Naive thymus-derived CD8-positive, alpha-beta T cell (primary cell): ENCODE measurements around the gene CUEDC2. TPM values are rescaled to one million over a fixed set of nuclear protein-coding genes. Genes with fewer than 3 reads are reported as not detected.

Experiments
- ATAC-seq, 2 donors: fragments of 150-1000 bp; cut with Tn5 transposase in 1 of 2; sonication (Bioruptor Pico), chemical (Tn5 transposase) in 1 of 2; 1 replicate in 1 of 2; 2 replicates in 1 of 2; pipeline ENCODE4 v1.10.0; 2021; ENCODE audit warnings: mild to moderate bottlenecking in 2 of 2, moderate library complexity in 2 of 2
- POLR2A ChIA-PET: fragments of 350-600 bp; sonication (Branson Sonifier 250); formaldehyde crosslinking; loops from one replicate; lab custom pipeline; 2021; ENCODE audit warnings: antibody characterized with exemption; lab: Charles Lee
- DNase-seq, 10 donors: peaks; one replicate each; pipeline versions ENCODE4 v3.0.0 to v3.0.0-alpha.2; 2020 to 2022
- H3K27ac Mint-ChIP-seq, 10 donors: one replicate each; pipeline ENCODE4 v1.8.0; 2020 to 2022; ENCODE audit warnings: mild to moderate bottlenecking in 10 of 10, mixed read lengths in 10 of 10, moderate library complexity in 4 of 10, inconsistent platforms in 1 of 10
- H3K27me3 Mint-ChIP-seq, 5 donors: one replicate each; pipeline ENCODE4 v1.8.0; 2021 to 2022; ENCODE audit warnings: mixed read lengths in 5 of 5
- H3K36me3 Mint-ChIP-seq, 3 donors: one replicate each; pipeline ENCODE4 v1.8.0; 2020 to 2022; ENCODE audit warnings: mixed read lengths in 3 of 3, mild to moderate bottlenecking in 2 of 3, inconsistent platforms in 1 of 3
- H3K4me1 Mint-ChIP-seq, 4 donors: one replicate each; pipeline ENCODE4 v1.8.0; 2021 to 2022; ENCODE audit warnings: mixed read lengths in 4 of 4
- H3K4me3 Mint-ChIP-seq, 10 donors: one replicate each; pipeline ENCODE4 v1.8.0; 2020 to 2022; ENCODE audit warnings: mild to moderate bottlenecking in 10 of 10, mixed read lengths in 10 of 10, moderate library complexity in 6 of 10, inconsistent platforms in 1 of 10
- H3K9me3 Mint-ChIP-seq, 9 donors: one replicate each; pipeline ENCODE4 v1.8.0; 2020 to 2022; ENCODE audit warnings: mixed read lengths in 9 of 9, mild to moderate bottlenecking in 3 of 9, inconsistent platforms in 1 of 9, moderate library complexity in 1 of 9
- polyA plus RNA-seq, 3 donors: library from polyadenylated mRNA; unstranded; fragments of 300-500 nt; fragmentation: Illumina TruSeq; gene quantifications; one replicate each; pipeline ENCODE4 v1.2.3, GENCODE V29; 2021
- total RNA-seq, 8 experiments: library from RNA in 2 of 8; stranded (reverse) in 2 of 8; gene quantifications; one replicate each; pipeline ENCODE4 v1.2.3 and lab custom pipeline; 2021 to 2026

Gene CUEDC2
- total and polyA plus RNA-seq, 5 experiments from 2014 or later = 36.5 to 76.9 (median 60.6) TPM

GRCh38 chr10:102394079-102394800 is 38.1 kb downstream of the CUEDC2 start:
- Mint-ChIP-seq H3K27me3 (no peaks in the 10 kb centered on the region), H3K27ac (peak overlapping the region; percentile 92 to 100 (median 100)), H3K4me3 (peak overlapping the region; percentile 93 to 98 (median 96)), H3K9me3 (no peaks in the 10 kb centered on the region), H3K36me3 (peaks cover 0 to 26% (median 0%) of the 10 kb centered on the region in 3 donors), H3K4me1 (peaks cover 13 to 46% (median 41%) of the 10 kb centered on the region in 4 donors)
- ATAC-seq = peak; percentile 77 to 80
- POLR2A ChIA-PET = interaction anchor here (0.6 to 8.9 kb wide), 28 partner anchors 9 to 1058 kb away, joined by 3 to 102 read pairs (median 5); partner anchors contain the start of genes ACTR1A, C10orf95, CALHM2 and CUEDC2
- peak; percentile 96 to 100 (median 99) for DNase-seq

GRCh38 chr10:102393411-102394078 is 38.8 kb downstream of the CUEDC2 start:
- no peaks in the 10 kb centered on the region for H3K9me3 Mint-ChIP-seq
- peak overlapping the region; percentile 93 to 98 (median 96) for H3K4me3 Mint-ChIP-seq

GRCh38 chr10:102392306-102392705 is 40.1 kb downstream of the CUEDC2 start:
- peak overlapping the region in 6 of 10 donors; percentile 31 to 100 (median 90) for H3K27ac Mint-ChIP-seq

More at GRCh38 chr10:102393411-102394078, 38.8 kb downstream of the CUEDC2 start:
- Mint-ChIP-seq H3K36me3 (peaks cover 0 to 23% (median 0%) of the 10 kb centered on the region in 3 donors), H3K27ac (peak overlapping the region; percentile 92 to 100 (median 100)), H3K4me1 (peaks cover 13 to 43% (median 37%) of the 10 kb centered on the region in 4 donors), H3K27me3 (no peaks in the 10 kb centered on the region)
- POLR2A ChIA-PET = interaction anchor here (0.6 to 8.9 kb wide), 20 partner anchors 9 to 1059 kb away, joined by 3 to 102 read pairs (median 5); partner anchors contain the start of genes C10orf95, CALHM2, CUEDC2 and FBXL15
- DNase-seq (no peak), ATAC-seq (no peak)

GRCh38 chr10:102389894-102390293 is 42.5 kb downstream of the CUEDC2 start:
- POLR2A ChIA-PET = no interaction called here
- H3K36me3 Mint-ChIP-seq = no peaks in the 10 kb centered on the region
- peaks cover 7 to 20% (median 11%) of the 10 kb centered on the region in 4 donors for H3K4me1 Mint-ChIP-seq
- no peak overlapping the region for H3K4me3 Mint-ChIP-seq
- H3K27me3 Mint-ChIP-seq = no peaks in the 10 kb centered on the region
- DNase-seq (no peak), ATAC-seq (no peak)
- H3K27ac Mint-ChIP-seq = peak overlapping the region in 1 of 10 donors; percentile 48
- H3K9me3 Mint-ChIP-seq = no peaks in the 10 kb centered on the region

More at GRCh38 chr10:102392306-102392705, 40.1 kb downstream of the CUEDC2 start:
- no peaks in the 10 kb centered on the region for H3K9me3 Mint-ChIP-seq
- peaks cover 9 to 36% (median 26%) of the 10 kb centered on the region in 4 donors for H3K4me1 Mint-ChIP-seq
- H3K4me3 Mint-ChIP-seq = no peak overlapping the region
- POLR2A ChIA-PET = interaction anchor here (8.9 kb wide), 1 partner anchor 31 kb away, joined by 102 read pairs; the partner anchor contains the start of gene FBXL15
- H3K27me3 Mint-ChIP-seq = no peaks in the 10 kb centered on the region
- peaks cover 0 to 10% (median 0%) of the 10 kb centered on the region in 3 donors for H3K36me3 Mint-ChIP-seq
- no peak for DNase-seq
- ATAC-seq = no peak

GRCh38 chr10:102384606-102385429 is 47.6 kb downstream of the CUEDC2 start:
- ATAC-seq (peak in 1 of 2 donors; percentile 23), DNase-seq (no peak)
- peaks cover 0 to 28% (median 21%) of the 10 kb centered on the region in 3 donors for H3K36me3 Mint-ChIP-seq
- POLR2A ChIA-PET = interaction anchor here (0.7 to 1.5 kb wide), 3 partner anchors 9 to 280 kb away, joined by 3 to 5 read pairs (median 4); partner anchors contain the start of gene NFKB2
- no peaks in the 10 kb centered on the region for H3K27me3 Mint-ChIP-seq
- no peak overlapping the region for H3K27ac Mint-ChIP-seq
- no peak overlapping the region for H3K4me3 Mint-ChIP-seq
- H3K4me1 Mint-ChIP-seq = peaks cover 0 to 4% (median under 1%) of the 10 kb centered on the region in 4 donors
- no peaks in the 10 kb centered on the region for H3K9me3 Mint-ChIP-seq

GRCh38 chr10:102384053-102384452 is 48.3 kb downstream of the CUEDC2 start:
- Mint-ChIP-seq H3K27ac (no peak overlapping the region), H3K4me3 (no peak overlapping the region), H3K36me3 (peaks cover 0 to 36% (median 21%) of the 10 kb centered on the region in 3 donors), H3K4me1 (peaks cover 0 to 4% (median under 1%) of the 10 kb centered on the region in 4 donors), H3K9me3 (no peaks in the 10 kb centered on the region), H3K27me3 (no peaks in the 10 kb centered on the region)
- no peak for DNase-seq
- POLR2A ChIA-PET = interaction anchor here (0.7 to 1.5 kb wide), 2 partner anchors 10 to 279 kb away, joined by 4 to 5 read pairs; no protein-coding TSS in a partner anchor
- ATAC-seq = no peak

- Mint-ChIP-seq H3K9me3 (no peaks in the 10 kb centered on the region), H3K27ac (no peak overlapping the region), H3K4me1 (peaks cover 0 to 4% (median under 1%) of the 10 kb centered on the region in 4 donors), H3K4me3 (no peak overlapping the region), H3K36me3 (peaks cover 0 to 47% (median 21%) of the 10 kb centered on the region in 3 donors), H3K27me3 (no peaks in the 10 kb centered on the region)
- no peak for ATAC-seq
- POLR2A ChIA-PET = no interaction called here
- no peak for DNase-seq
Measured at GRCh38 chr10:102382871-102383270, 49.5 kb downstream of the CUEDC2 start.

DNA sequence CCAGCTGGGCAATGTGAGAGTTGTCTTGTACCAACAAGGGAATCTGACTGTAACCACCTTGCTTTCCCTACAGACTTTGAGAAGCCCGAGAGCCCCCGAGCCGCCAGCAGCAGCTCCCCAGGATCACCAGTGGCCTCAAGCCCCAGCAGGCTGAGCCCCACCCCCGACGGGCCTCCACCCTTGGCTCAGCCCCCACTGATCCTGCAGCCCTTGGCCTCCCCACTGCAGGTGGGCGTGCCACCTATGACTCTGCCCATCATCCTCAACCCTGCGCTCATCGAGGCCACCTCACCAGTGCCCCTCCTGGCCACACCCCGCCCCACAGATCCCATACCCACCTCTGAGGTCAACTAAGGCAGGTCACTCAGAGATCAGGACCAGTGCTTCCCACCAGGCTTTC is 50.4 kb downstream of the CUEDC2 start:
- Mint-ChIP-seq H3K9me3 (no peaks in the 10 kb centered on the region), H3K4me3 (peak overlapping the region in 1 of 10 donors; percentile 29), H3K36me3 (peaks cover 0 to 51% (median 22%) of the 10 kb centered on the region in 3 donors)

GRCh38 chr10:102379383-102379782 is 53.0 kb downstream of the CUEDC2 start:
- H3K27me3 Mint-ChIP-seq = no peaks in the 10 kb centered on the region
- H3K36me3 Mint-ChIP-seq = peaks cover 0 to 65% (median 30%) of the 10 kb centered on the region in 3 donors
- H3K4me3 Mint-ChIP-seq = no peak overlapping the region
- H3K4me1 Mint-ChIP-seq = peaks cover 0 to 2% (median 0%) of the 10 kb centered on the region in 4 donors
- no peaks in the 10 kb centered on the region for H3K9me3 Mint-ChIP-seq
- DNase-seq (no peak), ATAC-seq (no peak)
- H3K27ac Mint-ChIP-seq = peak overlapping the region in 3 of 10 donors; percentile 25 to 88 (median 41)
- POLR2A ChIA-PET = interaction anchor here (0.5 kb wide), 1 partner anchor 299 kb away, joined by 3 read pairs; no protein-coding TSS in a partner anchor

More for the DNA sequence above, 50.4 kb downstream of the CUEDC2 start:
- peaks cover 0 to 4% (median under 1%) of the 10 kb centered on the region in 4 donors for H3K4me1 Mint-ChIP-seq
- ATAC-seq (no peak), DNase-seq (no peak)
- no peaks in the 10 kb centered on the region for H3K27me3 Mint-ChIP-seq
- peak overlapping the region in 1 of 10 donors; percentile 43 for H3K27ac Mint-ChIP-seq
- POLR2A ChIA-PET = no interaction called here

DNA sequence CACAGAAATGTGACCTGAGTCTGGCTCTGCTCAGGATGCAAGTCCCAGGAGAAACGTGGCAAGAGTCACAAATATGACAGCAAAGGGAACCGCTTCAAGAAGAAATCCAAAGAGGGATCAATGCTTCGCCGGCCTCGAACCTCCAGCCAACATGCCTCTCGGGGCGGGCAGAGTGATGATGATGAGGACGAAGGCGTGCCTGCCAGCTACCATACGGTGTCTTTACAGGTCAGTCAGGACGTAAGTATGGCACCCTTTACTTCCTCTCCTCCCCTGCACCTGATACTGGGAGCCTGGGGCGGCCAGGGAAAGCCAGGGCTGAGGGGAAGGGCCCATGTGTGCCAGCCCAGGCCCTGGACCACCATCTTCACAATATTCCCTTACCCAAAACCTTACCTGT is 55.5 kb downstream of the CUEDC2 start:
- no peak overlapping the region for H3K27ac Mint-ChIP-seq
- H3K4me3 Mint-ChIP-seq = no peak overlapping the region
- peaks cover 5 to 82% (median 32%) of the 10 kb centered on the region in 3 donors for H3K36me3 Mint-ChIP-seq
- POLR2A ChIA-PET = no interaction called here
- H3K4me1 Mint-ChIP-seq = no peaks in the 10 kb centered on the region
- H3K27me3 Mint-ChIP-seq = no peaks in the 10 kb centered on the region
- H3K9me3 Mint-ChIP-seq = no peaks in the 10 kb centered on the region
- no peak for ATAC-seq
- no peak for DNase-seq

GRCh38 chr10:102375867-102376266 is 56.5 kb downstream of the CUEDC2 start:
- Mint-ChIP-seq H3K9me3 (no peaks in the 10 kb centered on the region), H3K27me3 (no peaks in the 10 kb centered on the region), H3K27ac (no peak overlapping the region), H3K36me3 (peaks cover 5 to 82% (median 36%) of the 10 kb centered on the region in 3 donors), H3K4me1 (no peaks in the 10 kb centered on the region), H3K4me3 (no peak overlapping the region)
- ATAC-seq = no peak
- POLR2A ChIA-PET = no interaction called here
- no peak for DNase-seq
